ENCODE results near the gene EPN2.

Gene EPN2

DNA sequence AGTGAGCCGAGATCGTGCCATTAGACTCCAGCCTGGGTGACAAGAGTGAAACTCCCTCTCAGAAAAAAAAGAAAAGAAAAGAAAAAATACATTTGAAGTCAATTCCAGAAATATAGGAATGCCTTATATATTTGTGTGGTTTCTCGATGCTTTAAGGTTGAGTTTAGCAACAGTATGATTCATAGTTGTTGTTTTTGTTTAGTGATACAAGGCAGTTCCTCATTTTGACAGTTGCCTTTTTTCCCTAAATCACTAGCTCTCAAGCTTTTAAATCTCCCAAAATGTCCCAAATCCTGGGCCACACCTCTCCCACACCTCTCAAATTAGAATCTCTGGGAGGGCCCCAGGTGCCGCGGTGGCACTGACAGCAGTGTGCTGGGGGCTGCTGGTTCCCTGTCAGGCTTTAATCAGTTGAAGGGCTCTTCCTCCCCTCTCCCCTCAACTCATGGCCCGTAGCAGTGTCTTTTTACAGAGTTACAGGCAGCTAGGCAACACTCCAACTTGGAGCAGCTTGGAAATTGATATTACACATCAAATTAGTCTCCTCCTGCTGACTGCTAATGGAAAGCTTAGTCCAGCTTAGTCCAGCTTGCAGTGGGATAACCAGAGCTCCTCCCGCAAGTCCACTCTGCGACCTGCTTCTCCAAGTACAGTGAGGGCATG, 58.4 kb downstream of the EPN2 start:
- Histone ChIP-seq H3K27ac (ENCODE audit: low read length) (no peak overlapping the region), H3K4me3 (ENCODE audit: low read length in 2 of 2) (no peak overlapping the region), H3K9ac (ENCODE audit: low read length in 2 of 2) (no peak overlapping the region), H3K36me3 (ENCODE audit: control insufficient read depth in 2 of 2, insufficient read depth in 2 of 2, low read length in 2 of 2) (no peaks in the 10 kb centered on the region), H3K27me3 (ENCODE audit: control insufficient read depth in 1 of 2, insufficient read depth in 2 of 2, low read length in 2 of 2) (no peaks in the 10 kb centered on the region), H3K4me1 (ENCODE audit: control insufficient read depth, insufficient read depth, low read length) (peaks cover 45% of the 10 kb centered on the region), H3K9me3 (ENCODE audit: control insufficient read depth in 2 of 2, low read length in 2 of 2) (no peaks in the 10 kb centered on the region)

DNA sequence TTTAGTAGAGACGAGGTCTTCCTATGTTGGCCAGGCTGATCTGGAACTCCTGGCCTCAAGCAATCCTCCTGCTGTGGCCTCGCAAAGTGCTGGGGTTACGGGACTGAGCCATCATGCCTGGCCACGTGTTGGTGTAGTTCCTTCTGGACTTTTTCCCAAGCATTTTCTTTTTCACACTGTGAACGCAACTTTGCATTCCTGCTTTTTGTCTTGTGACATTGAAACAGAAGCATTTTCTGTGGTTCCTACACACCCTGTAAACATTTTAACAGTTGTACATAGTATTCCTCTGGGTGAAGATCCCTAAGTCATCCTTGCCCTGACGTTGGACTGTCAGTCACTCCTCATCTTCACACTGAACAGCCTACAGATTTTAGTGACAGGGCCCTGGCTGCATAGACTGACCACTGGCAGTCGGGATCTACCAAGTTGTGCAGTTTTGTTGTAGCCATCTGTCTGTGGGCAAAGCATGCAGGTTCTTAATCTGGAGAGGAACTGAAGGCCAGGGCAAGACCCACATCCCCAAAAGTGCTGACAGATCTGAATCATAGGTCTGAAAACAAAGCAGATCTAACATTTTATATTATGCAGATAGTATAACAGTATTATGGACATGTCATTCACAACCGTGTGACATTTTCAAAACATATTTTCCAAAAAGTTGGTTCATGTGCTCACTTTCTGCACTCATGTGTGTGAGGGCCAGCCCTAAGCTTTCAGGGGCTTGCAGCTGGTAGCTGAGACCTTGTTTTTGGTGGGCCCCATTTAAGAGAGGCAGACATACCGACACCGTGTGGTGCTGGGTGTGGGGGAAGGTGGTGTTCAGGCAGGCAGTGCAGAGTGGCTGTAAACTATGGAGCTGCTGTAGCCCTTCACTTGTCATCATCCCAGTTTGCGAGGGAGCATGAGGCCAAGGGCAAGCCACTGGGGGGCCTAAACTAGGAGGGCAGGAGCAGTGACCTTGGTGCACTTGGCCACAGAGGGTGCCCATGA, 59.9 kb downstream of the EPN2 start:
- no peak overlapping the region for H3K9ac ChIP-seq (ENCODE audit: low read length in 2 of 2)
- H3K4me3 ChIP-seq (ENCODE audit: low read length in 2 of 2), result no peak overlapping the region
- no peak overlapping the region for H3K27ac ChIP-seq (ENCODE audit: low read length)
- no peaks in the 10 kb centered on the region for H3K27me3 ChIP-seq (ENCODE audit: control insufficient read depth in 1 of 2, insufficient read depth in 2 of 2, low read length in 2 of 2)
- H3K36me3 ChIP-seq (ENCODE audit: control insufficient read depth in 2 of 2, insufficient read depth in 2 of 2, low read length in 2 of 2), result no peaks in the 10 kb centered on the region
- H3K4me1 ChIP-seq (ENCODE audit: control insufficient read depth, insufficient read depth, low read length), result peaks cover 39% of the 10 kb centered on the region
- H3K9me3 ChIP-seq (ENCODE audit: control insufficient read depth in 2 of 2, low read length in 2 of 2), result no peaks in the 10 kb centered on the region

DNA sequence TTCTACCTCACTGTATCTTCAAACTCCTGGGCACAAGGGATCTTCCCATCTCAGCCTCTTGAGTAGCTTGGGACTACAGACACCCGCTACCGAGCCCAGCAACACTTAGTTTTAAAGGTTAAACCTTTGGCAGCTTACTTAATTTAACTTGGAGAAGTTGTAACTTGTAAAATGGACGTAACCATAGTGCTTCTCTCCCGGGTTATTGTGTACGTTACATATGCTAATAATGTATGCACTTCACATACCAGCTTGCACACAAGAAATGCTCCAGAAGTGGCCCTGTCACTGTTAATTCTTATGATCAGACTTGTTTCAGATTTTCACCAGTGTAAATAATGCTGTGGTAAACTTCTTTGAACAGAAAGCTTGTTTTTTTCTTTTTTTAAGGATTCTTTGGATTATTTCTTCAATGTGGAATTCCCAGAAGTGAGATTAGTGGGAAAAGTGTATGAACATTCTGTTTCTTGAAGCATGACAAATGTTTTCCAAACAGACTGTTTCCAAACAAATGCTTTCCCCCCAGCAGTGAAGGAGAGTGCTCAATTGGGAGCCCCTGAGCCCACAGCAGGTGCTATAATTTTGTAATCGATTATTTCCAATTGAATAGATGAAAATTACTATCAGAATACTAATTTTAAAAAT, 61.5 kb downstream of the EPN2 start:
- Histone ChIP-seq H3K9me3 (ENCODE audit: control insufficient read depth in 2 of 2, low read length in 2 of 2) (no peaks in the 10 kb centered on the region), H3K27ac (ENCODE audit: low read length) (no peak overlapping the region), H3K4me1 (ENCODE audit: control insufficient read depth, insufficient read depth, low read length) (peaks cover 39% of the 10 kb centered on the region), H3K4me3 (ENCODE audit: low read length in 2 of 2) (no peak overlapping the region), H3K27me3 (ENCODE audit: control insufficient read depth in 1 of 2, insufficient read depth in 2 of 2, low read length in 2 of 2) (no peaks in the 10 kb centered on the region), H3K9ac (ENCODE audit: low read length in 2 of 2) (no peak overlapping the region), H3K36me3 (ENCODE audit: control insufficient read depth in 2 of 2, insufficient read depth in 2 of 2, low read length in 2 of 2) (no peaks in the 10 kb centered on the region)

GRCh38 chr17:19299214-19299747, 62.1 kb downstream of the EPN2 start:
- Histone ChIP-seq H3K4me1 (ENCODE audit: control insufficient read depth, insufficient read depth, low read length) (peaks cover 39% of the 10 kb centered on the region), H3K9me3 (ENCODE audit: control insufficient read depth in 2 of 2, low read length in 2 of 2) (no peaks in the 10 kb centered on the region), H3K27ac (ENCODE audit: low read length) (no peak overlapping the region), H3K36me3 (ENCODE audit: control insufficient read depth in 2 of 2, insufficient read depth in 2 of 2, low read length in 2 of 2) (peaks cover 0 to 3% of the 10 kb centered on the region in 2 donors), H3K4me3 (ENCODE audit: low read length in 2 of 2) (no peak overlapping the region), H3K9ac (ENCODE audit: low read length in 2 of 2) (no peak overlapping the region), H3K27me3 (ENCODE audit: control insufficient read depth in 1 of 2, insufficient read depth in 2 of 2, low read length in 2 of 2) (no peaks in the 10 kb centered on the region)

GRCh38 chr17:19299866-19300265, 62.7 kb downstream of the EPN2 start:
- no peaks in the 10 kb centered on the region for H3K27me3 ChIP-seq (ENCODE audit: control insufficient read depth in 1 of 2, insufficient read depth in 2 of 2, low read length in 2 of 2)
- no peak overlapping the region for H3K9ac ChIP-seq (ENCODE audit: low read length in 2 of 2)
- no peak overlapping the region for H3K4me3 ChIP-seq (ENCODE audit: low read length in 2 of 2)
- H3K27ac ChIP-seq (ENCODE audit: low read length), result no peak overlapping the region
- H3K9me3 ChIP-seq (ENCODE audit: control insufficient read depth in 2 of 2, low read length in 2 of 2), result no peaks in the 10 kb centered on the region
- H3K36me3 ChIP-seq (ENCODE audit: control insufficient read depth in 2 of 2, insufficient read depth in 2 of 2, low read length in 2 of 2), result peaks cover 0 to 4% of the 10 kb centered on the region in 2 donors
- H3K4me1 ChIP-seq (ENCODE audit: control insufficient read depth, insufficient read depth, low read length), result peaks cover 39% of the 10 kb centered on the region

GRCh38 chr17:19301274-19301951, 64.2 kb downstream of the EPN2 start:
- H3K9ac ChIP-seq (ENCODE audit: low read length in 2 of 2), result no peak overlapping the region
- peaks cover 0 to 8% of the 10 kb centered on the region in 2 donors for H3K36me3 ChIP-seq (ENCODE audit: control insufficient read depth in 2 of 2, insufficient read depth in 2 of 2, low read length in 2 of 2)
- H3K4me1 ChIP-seq (ENCODE audit: control insufficient read depth, insufficient read depth, low read length), result peaks cover 34% of the 10 kb centered on the region
- no peak overlapping the region for H3K4me3 ChIP-seq (ENCODE audit: low read length in 2 of 2)
- no peaks in the 10 kb centered on the region for H3K27me3 ChIP-seq (ENCODE audit: control insufficient read depth in 1 of 2, insufficient read depth in 2 of 2, low read length in 2 of 2)
- H3K9me3 ChIP-seq (ENCODE audit: control insufficient read depth in 2 of 2, low read length in 2 of 2), result no peaks in the 10 kb centered on the region
- no peak overlapping the region for H3K27ac ChIP-seq (ENCODE audit: low read length)

DNA sequence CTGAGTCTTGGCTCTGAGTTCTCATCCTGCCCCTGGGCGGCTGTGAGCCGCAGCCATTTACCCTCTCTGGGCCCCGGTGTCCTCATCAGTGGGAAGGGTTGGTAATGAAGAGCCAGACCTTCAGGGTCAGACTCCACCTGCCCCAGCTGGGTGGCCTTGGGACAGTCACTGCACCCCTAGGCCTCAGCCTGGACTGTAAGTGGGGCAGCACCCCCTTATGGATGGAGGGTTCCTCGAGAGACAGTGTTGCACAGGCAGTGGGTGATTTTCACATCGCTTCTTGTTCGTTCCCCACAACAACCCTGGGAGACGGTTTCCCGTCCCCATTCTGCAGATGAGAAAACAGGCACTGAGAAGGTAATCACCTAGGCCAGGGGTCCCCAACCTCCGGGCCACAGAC, 64.8 kb downstream of the EPN2 start:
- H3K9ac ChIP-seq (ENCODE audit: low read length in 2 of 2), result no peak overlapping the region

DNA sequence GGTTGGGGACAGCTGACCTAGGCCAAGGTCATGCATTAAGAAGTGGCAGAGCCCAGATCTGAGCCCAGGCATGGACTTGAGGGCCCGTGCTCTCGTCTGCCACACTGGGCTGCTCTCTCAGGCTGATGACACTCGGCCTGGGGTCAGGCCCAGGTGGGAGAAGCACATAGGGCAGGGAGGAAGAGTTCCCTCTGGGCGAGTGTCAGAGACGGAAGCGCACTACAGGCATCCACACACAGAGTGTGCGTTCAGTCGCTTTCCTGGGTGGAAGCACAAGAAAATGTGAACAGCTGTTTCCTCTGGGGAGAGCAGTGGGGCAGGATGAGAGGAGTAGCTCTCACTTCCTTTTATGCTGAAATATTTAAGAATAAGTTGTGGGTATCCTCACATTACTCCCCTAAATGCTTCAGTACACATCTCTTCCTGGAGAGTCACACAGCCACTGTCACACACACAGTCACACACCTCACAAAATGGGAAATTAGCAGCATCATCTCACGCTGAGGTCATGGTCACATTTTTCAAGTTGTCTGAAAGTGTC, 65.7 kb downstream of the EPN2 start:
- H3K4me3 ChIP-seq (ENCODE audit: low read length in 2 of 2), result no peak overlapping the region
- no peak overlapping the region for H3K27ac ChIP-seq (ENCODE audit: low read length)
- H3K9ac ChIP-seq (ENCODE audit: low read length in 2 of 2), result no peak overlapping the region
- peaks cover 25% of the 10 kb centered on the region for H3K4me1 ChIP-seq (ENCODE audit: control insufficient read depth, insufficient read depth, low read length)
- no peaks in the 10 kb centered on the region for H3K27me3 ChIP-seq (ENCODE audit: control insufficient read depth in 1 of 2, insufficient read depth in 2 of 2, low read length in 2 of 2)
- H3K9me3 ChIP-seq (ENCODE audit: control insufficient read depth in 2 of 2, low read length in 2 of 2), result no peaks in the 10 kb centered on the region
- H3K36me3 ChIP-seq (ENCODE audit: control insufficient read depth in 2 of 2, insufficient read depth in 2 of 2, low read length in 2 of 2), result peaks cover 0 to 11% of the 10 kb centered on the region in 2 donors

More for the DNA sequence above, 64.8 kb downstream of the EPN2 start:
- Histone ChIP-seq H3K27me3 (ENCODE audit: control insufficient read depth in 1 of 2, insufficient read depth in 2 of 2, low read length in 2 of 2) (no peaks in the 10 kb centered on the region), H3K27ac (ENCODE audit: low read length) (no peak overlapping the region), H3K36me3 (ENCODE audit: control insufficient read depth in 2 of 2, insufficient read depth in 2 of 2, low read length in 2 of 2) (peaks cover 0 to 8% of the 10 kb centered on the region in 2 donors), H3K4me1 (ENCODE audit: control insufficient read depth, insufficient read depth, low read length) (peaks cover 33% of the 10 kb centered on the region), H3K9me3 (ENCODE audit: control insufficient read depth in 2 of 2, low read length in 2 of 2) (no peaks in the 10 kb centered on the region), H3K4me3 (ENCODE audit: low read length in 2 of 2) (no peak overlapping the region)

GRCh38 chr17:19303367-19303776, 66.2 kb downstream of the EPN2 start:
- H3K4me3 ChIP-seq (ENCODE audit: low read length in 2 of 2), result no peak overlapping the region
- H3K4me1 ChIP-seq (ENCODE audit: control insufficient read depth, insufficient read depth, low read length), result peaks cover 24% of the 10 kb centered on the region
- H3K9me3 ChIP-seq (ENCODE audit: control insufficient read depth in 2 of 2, low read length in 2 of 2), result no peaks in the 10 kb centered on the region
- H3K27ac ChIP-seq (ENCODE audit: low read length), result no peak overlapping the region
- H3K9ac ChIP-seq (ENCODE audit: low read length in 2 of 2), result no peak overlapping the region
- peaks cover 0 to 11% of the 10 kb centered on the region in 2 donors for H3K36me3 ChIP-seq (ENCODE audit: control insufficient read depth in 2 of 2, insufficient read depth in 2 of 2, low read length in 2 of 2)
- H3K27me3 ChIP-seq (ENCODE audit: control insufficient read depth in 1 of 2, insufficient read depth in 2 of 2, low read length in 2 of 2), result no peaks in the 10 kb centered on the region

DNA sequence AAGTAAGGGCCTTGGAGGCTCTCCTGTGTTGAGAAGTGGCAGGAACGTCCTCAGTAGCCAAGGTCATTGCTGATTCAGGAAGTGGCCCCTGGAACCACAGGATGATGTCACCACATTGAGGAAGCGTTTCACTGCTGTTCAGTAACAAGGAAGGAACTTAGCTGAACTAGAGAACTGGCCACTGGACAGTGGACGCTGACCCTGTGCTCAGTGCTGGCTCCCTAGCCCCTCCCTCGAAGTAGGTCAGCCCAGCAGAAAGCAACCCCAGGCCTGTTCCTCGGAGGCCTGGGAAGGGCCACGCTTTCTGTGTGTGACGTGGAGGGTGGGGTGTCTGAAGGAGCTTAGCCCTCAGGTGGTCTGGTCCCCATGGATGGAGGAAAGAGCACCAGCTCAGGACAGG, 67.0 kb downstream of the EPN2 start:
- no peaks in the 10 kb centered on the region for H3K27me3 ChIP-seq (ENCODE audit: control insufficient read depth in 1 of 2, insufficient read depth in 2 of 2, low read length in 2 of 2)
- peaks cover 0 to 11% of the 10 kb centered on the region in 2 donors for H3K36me3 ChIP-seq (ENCODE audit: control insufficient read depth in 2 of 2, insufficient read depth in 2 of 2, low read length in 2 of 2)
- H3K9ac ChIP-seq (ENCODE audit: low read length in 2 of 2), result no peak overlapping the region
- H3K9me3 ChIP-seq (ENCODE audit: control insufficient read depth in 2 of 2, low read length in 2 of 2), result no peaks in the 10 kb centered on the region
- no peak overlapping the region for H3K27ac ChIP-seq (ENCODE audit: low read length)
- H3K4me3 ChIP-seq (ENCODE audit: low read length in 2 of 2), result no peak overlapping the region
- H3K4me1 ChIP-seq (ENCODE audit: control insufficient read depth, insufficient read depth, low read length), result peaks cover 17% of the 10 kb centered on the region

Data from stomach smooth muscle (tissue), 2 donors.